ENCODE measurements around the gene FLYWCH1.
A peak's percentile ranks its signal among the peaks of the same experiment; 100 is the strongest.
"Not testable (repeated sequence)": the region's sequence is repeated elsewhere in the genome, so short reads cannot be mapped to it uniquely, and the experiment has no call there.

FLYWCH1 gene

GRCh38 chr16:2925951-2926649 lies 14.4 kb downstream of the FLYWCH1 start:
- in situ Hi-C loops (cut with HindIII; ENCODE audit: low sequenced_read_pairs), result no loop called here
- H3K4me3 ChIP-seq (ENCODE audit: low read depth, low read length), result no peak overlapping the region
- no peak for DNase-seq (ENCODE audit: low read depth)
- TF ChIP-seq CTCF (IDR thresholded peaks at IDR 0.05; ENCODE audit: low read depth, low read length, missing control alignments), result no peak

GRCh38 chr16:2926650-2926999 lies 14.9 kb downstream of the FLYWCH1 start:
- no peak for TF ChIP-seq CTCF (IDR thresholded peaks at IDR 0.05; ENCODE audit: low read depth, low read length, missing control alignments)
- in situ Hi-C loops (cut with HindIII; ENCODE audit: low sequenced_read_pairs), result no loop called here
- DNase-seq (ENCODE audit: low read depth), result no peak
- no peak overlapping the region for H3K4me3 ChIP-seq (ENCODE audit: low read depth, low read length)

- in situ Hi-C loops (cut with HindIII; ENCODE audit: low sequenced_read_pairs), result no loop called here
- peak; percentile 90 for TF ChIP-seq CTCF (IDR thresholded peaks at IDR 0.05; ENCODE audit: low read depth, low read length, missing control alignments)
- peak; percentile 70 for DNase-seq (ENCODE audit: low read depth)
- H3K4me3 ChIP-seq (ENCODE audit: low read depth, low read length), result no peak overlapping the region
Measured at GRCh38 chr16:2927010-2927646, 15.4 kb downstream of the FLYWCH1 start.

GRCh38 chr16:2928151-2928550 lies 16.4 kb downstream of the FLYWCH1 start:
- in situ Hi-C loops (cut with HindIII; ENCODE audit: low sequenced_read_pairs); H3K4me3 ChIP-seq (ENCODE audit: low read depth, low read length); DNase-seq (ENCODE audit: low read depth): not testable (repeated sequence)

GRCh38 chr16:2928796-2929195 lies 17.1 kb downstream of the FLYWCH1 start:
- in situ Hi-C loops (cut with HindIII; ENCODE audit: low sequenced_read_pairs), result no loop called here
- no peak overlapping the region for H3K4me3 ChIP-seq (ENCODE audit: low read depth, low read length)
- DNase-seq (ENCODE audit: low read depth), result no peak
- no peak for TF ChIP-seq CTCF (IDR thresholded peaks at IDR 0.05; ENCODE audit: low read depth, low read length, missing control alignments)

- DNase-seq (ENCODE audit: low read depth), result no peak
- no peak overlapping the region for H3K4me3 ChIP-seq (ENCODE audit: low read depth, low read length)
- TF ChIP-seq CTCF (IDR thresholded peaks at IDR 0.05; ENCODE audit: low read depth, low read length, missing control alignments), result no peak
- in situ Hi-C loops (cut with HindIII; ENCODE audit: low sequenced_read_pairs), result no loop called here
Measured at GRCh38 chr16:2929693-2930092, 18.0 kb downstream of the FLYWCH1 start.

GRCh38 chr16:2930236-2930635 lies 18.5 kb downstream of the FLYWCH1 start:
- in situ Hi-C loops (cut with HindIII; ENCODE audit: low sequenced_read_pairs), result no loop called here
- DNase-seq (ENCODE audit: low read depth), result no peak
- H3K4me3 ChIP-seq (ENCODE audit: low read depth, low read length), result no peak overlapping the region
- TF ChIP-seq CTCF (IDR thresholded peaks at IDR 0.05; ENCODE audit: low read depth, low read length, missing control alignments), result no peak

- in situ Hi-C loops (cut with HindIII; ENCODE audit: low sequenced_read_pairs); DNase-seq (ENCODE audit: low read depth); H3K4me3 ChIP-seq (ENCODE audit: low read depth, low read length): not testable (repeated sequence)
Measured at GRCh38 chr16:2931231-2931914, 19.6 kb downstream of the FLYWCH1 start.

Measured in astrocyte of the cerebellum (primary cell).